Measurements from ENCODE around the gene KIF13A.
"Not testable (repeated sequence)": the region's sequence is repeated elsewhere in the genome, so short reads cannot be mapped to it uniquely, and the experiment has no call there.

The KIF13A gene

GRCh38 chr6:17808609-17809008 lies 178.8 kb downstream of the KIF13A start:
- Histone ChIP-seq H3K4me3 (IDR thresholded peaks at IDR 0.05; ENCODE audit: insufficient read depth, low read depth, low read length) (no peak overlapping the region), H3K27me3 (ENCODE audit: insufficient read depth, low read depth) (no peaks in the 10 kb centered on the region), H3K27ac (no peak overlapping the region), H3K9ac (no peak overlapping the region), H3K4me1 (ENCODE audit: low read depth, poor library complexity, severe bottlenecking) (no peaks in the 10 kb centered on the region), H4K20me1 (ENCODE audit: insufficient read depth) (no peaks in the 10 kb centered on the region), H3K36me3 (ENCODE audit: insufficient read depth) (no peaks in the 10 kb centered on the region), H3K4me2 (no peak overlapping the region), H2AFZ (ENCODE audit: low read depth) (no peak overlapping the region), H3K79me2 (ENCODE audit: insufficient read depth, low read depth) (no peaks in the 10 kb centered on the region)
- no peak for TF ChIP-seq CTCF (conservative IDR thresholded peaks at IDR 0.05; ENCODE audit: low read depth, low read length)

- not testable (repeated sequence) for H4K20me1 ChIP-seq (ENCODE audit: insufficient read depth); H3K79me2 ChIP-seq (ENCODE audit: insufficient read depth, low read depth); H3K4me2 ChIP-seq; H3K4me3 ChIP-seq (IDR thresholded peaks at IDR 0.05; ENCODE audit: insufficient read depth, low read depth, low read length); H3K9ac ChIP-seq; H3K36me3 ChIP-seq (ENCODE audit: insufficient read depth); H3K27me3 ChIP-seq (ENCODE audit: insufficient read depth, low read depth); H3K27ac ChIP-seq; H3K4me1 ChIP-seq (ENCODE audit: low read depth, poor library complexity, severe bottlenecking); H2AFZ ChIP-seq (ENCODE audit: low read depth)
These were observed 180.0 kb downstream of the KIF13A start for GRCh38 chr6:17807431-17807830.

- no peak for TF ChIP-seq CTCF (conservative IDR thresholded peaks at IDR 0.05; ENCODE audit: low read depth, low read length)
- no peaks in the 10 kb centered on the region for H4K20me1 ChIP-seq (ENCODE audit: insufficient read depth)
- H3K27ac ChIP-seq: no peak overlapping the region
- H3K36me3 ChIP-seq (ENCODE audit: insufficient read depth): no peaks in the 10 kb centered on the region
- no peak overlapping the region for H3K4me2 ChIP-seq
- no peak overlapping the region for H2AFZ ChIP-seq (ENCODE audit: low read depth)
- no peak overlapping the region for H3K4me3 ChIP-seq (IDR thresholded peaks at IDR 0.05; ENCODE audit: insufficient read depth, low read depth, low read length)
- no peaks in the 10 kb centered on the region for H3K79me2 ChIP-seq (ENCODE audit: insufficient read depth, low read depth)
- H3K9ac ChIP-seq: no peak overlapping the region
- H3K27me3 ChIP-seq (ENCODE audit: insufficient read depth, low read depth): no peaks in the 10 kb centered on the region
- no peaks in the 10 kb centered on the region for H3K4me1 ChIP-seq (ENCODE audit: low read depth, poor library complexity, severe bottlenecking)
These were observed 184.0 kb downstream of the KIF13A start for GRCh38 chr6:17803409-17803808.

GRCh38 chr6:17798477-17799154 lies 188.8 kb downstream of the KIF13A start:
- no peak overlapping the region for H3K4me3 ChIP-seq (IDR thresholded peaks at IDR 0.05; ENCODE audit: insufficient read depth, low read depth, low read length)
- H2AFZ ChIP-seq (ENCODE audit: low read depth): no peak overlapping the region
- no peak overlapping the region for H3K27ac ChIP-seq
- H4K20me1 ChIP-seq (ENCODE audit: insufficient read depth): no peaks in the 10 kb centered on the region
- H3K36me3 ChIP-seq (ENCODE audit: insufficient read depth): no peaks in the 10 kb centered on the region
- no peak overlapping the region for H3K4me2 ChIP-seq
- no peak overlapping the region for H3K9ac ChIP-seq
- no peaks in the 10 kb centered on the region for H3K4me1 ChIP-seq (ENCODE audit: low read depth, poor library complexity, severe bottlenecking)
- no peak for TF ChIP-seq CTCF (conservative IDR thresholded peaks at IDR 0.05; ENCODE audit: low read depth, low read length)
- no peaks in the 10 kb centered on the region for H3K27me3 ChIP-seq (ENCODE audit: insufficient read depth, low read depth)
- no peaks in the 10 kb centered on the region for H3K79me2 ChIP-seq (ENCODE audit: insufficient read depth, low read depth)

- no peak for TF ChIP-seq CTCF (conservative IDR thresholded peaks at IDR 0.05; ENCODE audit: low read depth, low read length)
- no peak overlapping the region for H3K9ac ChIP-seq
These were observed 196.9 kb downstream of the KIF13A start for GRCh38 chr6:17790489-17790888.

More at GRCh38 chr6:17790489-17790888, 196.9 kb downstream of the KIF13A start:
- H3K4me1 ChIP-seq (ENCODE audit: low read depth, poor library complexity, severe bottlenecking): no peaks in the 10 kb centered on the region
- no peaks in the 10 kb centered on the region for H4K20me1 ChIP-seq (ENCODE audit: insufficient read depth)
- H3K27me3 ChIP-seq (ENCODE audit: insufficient read depth, low read depth): no peaks in the 10 kb centered on the region
- no peak overlapping the region for H3K4me2 ChIP-seq
- H2AFZ ChIP-seq (ENCODE audit: low read depth): no peak overlapping the region
- no peak overlapping the region for H3K4me3 ChIP-seq (IDR thresholded peaks at IDR 0.05; ENCODE audit: insufficient read depth, low read depth, low read length)
- no peaks in the 10 kb centered on the region for H3K36me3 ChIP-seq (ENCODE audit: insufficient read depth)
- H3K79me2 ChIP-seq (ENCODE audit: insufficient read depth, low read depth): no peaks in the 10 kb centered on the region
- H3K27ac ChIP-seq: no peak overlapping the region

Measured in KMS-11 (cell line).